Measurements from ENCODE around the gene LCTL.

The LCTL gene, protein sequence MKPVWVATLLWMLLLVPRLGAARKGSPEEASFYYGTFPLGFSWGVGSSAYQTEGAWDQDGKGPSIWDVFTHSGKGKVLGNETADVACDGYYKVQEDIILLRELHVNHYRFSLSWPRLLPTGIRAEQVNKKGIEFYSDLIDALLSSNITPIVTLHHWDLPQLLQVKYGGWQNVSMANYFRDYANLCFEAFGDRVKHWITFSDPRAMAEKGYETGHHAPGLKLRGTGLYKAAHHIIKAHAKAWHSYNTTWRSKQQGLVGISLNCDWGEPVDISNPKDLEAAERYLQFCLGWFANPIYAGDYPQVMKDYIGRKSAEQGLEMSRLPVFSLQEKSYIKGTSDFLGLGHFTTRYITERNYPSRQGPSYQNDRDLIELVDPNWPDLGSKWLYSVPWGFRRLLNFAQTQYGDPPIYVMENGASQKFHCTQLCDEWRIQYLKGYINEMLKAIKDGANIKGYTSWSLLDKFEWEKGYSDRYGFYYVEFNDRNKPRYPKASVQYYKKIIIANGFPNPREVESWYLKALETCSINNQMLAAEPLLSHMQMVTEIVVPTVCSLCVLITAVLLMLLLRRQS

DNA sequence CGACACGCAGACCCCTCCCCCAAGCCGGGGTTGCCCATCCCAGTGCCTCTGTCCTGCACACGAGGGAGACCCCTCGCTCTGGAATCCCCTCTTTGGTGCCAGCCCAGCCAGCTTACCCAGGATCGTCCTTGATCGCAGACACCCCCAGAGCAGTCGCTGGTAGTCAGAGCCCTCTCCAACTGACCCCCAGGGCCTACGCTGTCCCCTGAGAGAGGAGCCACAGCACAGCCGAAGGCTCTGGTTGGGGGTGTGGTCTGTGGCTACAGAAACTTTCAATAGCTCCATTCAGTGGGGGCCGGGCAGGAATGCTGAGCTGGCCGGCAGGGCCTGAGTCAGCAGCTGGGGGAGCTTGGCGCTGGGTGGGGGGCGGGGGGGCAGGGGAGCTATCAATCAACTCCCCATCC, at the start of gene LCTL:
Gene LCTL, minus strand, starts transcription at position 258 of the 404 bp plus-strand sequence. CDS start 633 bp downstream, outside the sequence.
- H3K4me3 ChIP-seq (ENCODE audit: low read depth, low read length) = peak within 1 kb of the TSS; percentile 24
- peak; percentile 75 for DNase-seq (ENCODE audit: low read depth, low spot score)
- TF ChIP-seq, protein P1, sequence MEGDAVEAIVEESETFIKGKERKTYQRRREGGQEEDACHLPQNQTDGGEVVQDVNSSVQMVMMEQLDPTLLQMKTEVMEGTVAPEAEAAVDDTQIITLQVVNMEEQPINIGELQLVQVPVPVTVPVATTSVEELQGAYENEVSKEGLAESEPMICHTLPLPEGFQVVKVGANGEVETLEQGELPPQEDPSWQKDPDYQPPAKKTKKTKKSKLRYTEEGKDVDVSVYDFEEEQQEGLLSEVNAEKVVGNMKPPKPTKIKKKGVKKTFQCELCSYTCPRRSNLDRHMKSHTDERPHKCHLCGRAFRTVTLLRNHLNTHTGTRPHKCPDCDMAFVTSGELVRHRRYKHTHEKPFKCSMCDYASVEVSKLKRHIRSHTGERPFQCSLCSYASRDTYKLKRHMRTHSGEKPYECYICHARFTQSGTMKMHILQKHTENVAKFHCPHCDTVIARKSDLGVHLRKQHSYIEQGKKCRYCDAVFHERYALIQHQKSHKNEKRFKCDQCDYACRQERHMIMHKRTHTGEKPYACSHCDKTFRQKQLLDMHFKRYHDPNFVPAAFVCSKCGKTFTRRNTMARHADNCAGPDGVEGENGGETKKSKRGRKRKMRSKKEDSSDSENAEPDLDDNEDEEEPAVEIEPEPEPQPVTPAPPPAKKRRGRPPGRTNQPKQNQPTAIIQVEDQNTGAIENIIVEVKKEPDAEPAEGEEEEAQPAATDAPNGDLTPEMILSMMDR (IDR thresholded peaks at IDR 0.05; ENCODE audit: low read depth, low read length) = no peak
- in situ Hi-C loops (cut with HindIII; ENCODE audit: low sequenced_read_pairs) = no loop called here

GRCh38 chr15:66614951-66615760, 49.4 kb upstream of the LCTL start:
- in situ Hi-C loops (cut with HindIII; ENCODE audit: low sequenced_read_pairs) = no loop called here
- no peak overlapping the region for H3K4me3 ChIP-seq (ENCODE audit: low read depth, low read length)
- DNase-seq (ENCODE audit: low read depth, low spot score) = no peak
- TF ChIP-seq, protein P1 (IDR thresholded peaks at IDR 0.05; ENCODE audit: low read depth, low read length) = no peak

DNA sequence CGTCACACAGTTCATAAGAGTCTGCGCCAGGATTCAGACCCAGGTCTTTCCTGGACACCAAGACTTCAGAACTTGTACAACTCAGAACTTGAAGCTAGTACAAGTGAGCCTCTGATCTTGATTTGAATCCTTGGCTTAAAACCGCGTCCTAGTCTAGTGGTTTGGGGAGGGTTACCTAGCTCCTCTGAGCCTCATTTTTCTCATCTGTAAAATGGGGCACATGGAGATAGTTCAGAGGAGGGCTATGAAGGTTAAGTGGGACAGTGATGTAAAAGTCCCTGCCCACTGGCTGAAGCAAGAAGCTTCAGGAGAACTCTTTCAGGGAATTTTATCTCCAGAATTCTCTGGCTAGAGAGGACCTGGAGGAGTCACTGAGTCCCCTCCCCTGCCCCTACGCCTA, 48.7 kb upstream of the LCTL start:
- TF ChIP-seq, protein P1 (IDR thresholded peaks at IDR 0.05; ENCODE audit: low read depth, low read length) = no peak
- no peak overlapping the region for H3K4me3 ChIP-seq (ENCODE audit: low read depth, low read length)
- in situ Hi-C loops (cut with HindIII; ENCODE audit: low sequenced_read_pairs) = no loop called here

GRCh38 chr15:66613743-66614142, 47.9 kb upstream of the LCTL start:
- TF ChIP-seq, protein P1 (IDR thresholded peaks at IDR 0.05; ENCODE audit: low read depth, low read length) = no peak
- no peak overlapping the region for H3K4me3 ChIP-seq (ENCODE audit: low read depth, low read length)
- no peak for DNase-seq (ENCODE audit: low read depth, low spot score)
- in situ Hi-C loops (cut with HindIII; ENCODE audit: low sequenced_read_pairs) = no loop called here

More for the DNA sequence above, 48.7 kb upstream of the LCTL start:
- DNase-seq (ENCODE audit: low read depth, low spot score) = no peak

DNA sequence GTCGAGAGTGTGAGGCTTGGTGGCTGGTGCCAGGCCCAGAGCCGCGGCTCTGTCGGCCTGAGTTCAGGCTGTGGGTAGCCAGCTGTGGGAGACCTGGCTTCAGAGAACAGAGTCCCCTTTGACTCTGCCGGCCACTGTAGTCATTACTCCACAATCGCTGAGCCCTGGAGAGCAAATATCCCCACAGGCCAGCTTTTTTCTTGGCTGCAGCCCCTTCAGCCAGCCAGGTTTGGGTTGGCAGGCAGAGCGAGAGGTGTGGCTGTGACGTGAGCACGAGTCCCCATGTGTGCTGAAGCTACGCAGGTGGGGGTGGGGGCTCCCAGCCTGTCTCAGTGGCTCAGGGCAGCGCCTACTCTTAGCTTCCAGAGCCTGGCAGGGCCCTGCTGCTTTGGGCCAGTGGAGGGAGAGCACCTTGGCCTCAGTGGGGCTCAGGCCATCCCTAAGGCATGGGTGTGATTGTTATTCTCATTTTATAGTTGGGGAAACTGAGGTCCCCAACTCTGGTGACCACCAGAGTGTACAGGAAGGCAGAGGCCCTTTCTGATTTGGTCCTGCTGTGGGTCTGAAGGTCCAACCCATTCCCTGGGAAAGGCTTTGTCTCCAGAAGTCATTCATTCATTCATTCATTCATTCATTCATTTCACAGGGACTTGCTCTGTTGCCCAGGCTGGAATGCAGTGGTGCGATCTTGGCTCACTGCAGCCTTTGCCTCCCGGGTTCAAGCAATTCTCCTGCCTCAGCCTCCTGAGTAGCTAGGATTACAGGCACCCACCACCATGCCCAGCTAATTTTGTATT, 45.7 kb upstream of the LCTL start:
- in situ Hi-C loops (cut with HindIII; ENCODE audit: low sequenced_read_pairs) = no loop called here
- no peak overlapping the region for H3K4me3 ChIP-seq (ENCODE audit: low read depth, low read length)
- DNase-seq (ENCODE audit: low read depth, low spot score) = no peak
- TF ChIP-seq, protein P1 (IDR thresholded peaks at IDR 0.05; ENCODE audit: low read depth, low read length) = no peak

GRCh38 chr15:66609876-66610275, 44.1 kb upstream of the LCTL start:
- no peak overlapping the region for H3K4me3 ChIP-seq (ENCODE audit: low read depth, low read length)
- TF ChIP-seq, protein P1 (IDR thresholded peaks at IDR 0.05; ENCODE audit: low read depth, low read length) = no peak
- no peak for DNase-seq (ENCODE audit: low read depth, low spot score)
- in situ Hi-C loops (cut with HindIII; ENCODE audit: low sequenced_read_pairs) = no loop called here
